Mesenchymal stem cell (in vitro differentiated cells and primary cell): ENCODE data around the gene NSUN4.

ENCODE experiments used
- DNase-seq: peaks from one replicate; pipeline ENCODE4 v3.0.0-alpha.2; 2013
- H2AFZ ChIP-seq: one replicate; pipeline ENCODE4 v1.6.1; 2013; ENCODE audit warnings: low read depth, mild to moderate bottlenecking, control low read depth, inconsistent platforms, low read length, moderate library complexity
- H2AK5ac ChIP-seq: 2 replicates; pipeline ENCODE4 v1.6.1; 2013; ENCODE audit warnings: low read length, moderate library complexity, mild to moderate bottlenecking, inconsistent platforms; ENCODE audit not compliant: severe bottlenecking
- H2BK120ac ChIP-seq: one replicate; pipeline ENCODE4 v1.6.1; 2013; ENCODE audit warnings: low read depth, mild to moderate bottlenecking, inconsistent platforms, low read length, moderate library complexity
- H2BK12ac ChIP-seq, 2 experiments: one replicate each; pipeline ENCODE4 v1.6.1; 2013; ENCODE audit warnings: inconsistent platforms in 2 of 2, low read length in 2 of 2, mild to moderate bottlenecking in 2 of 2, moderate library complexity in 2 of 2, control low read depth in 1 of 2
- H2BK15ac ChIP-seq: one replicate; pipeline ENCODE4 v1.6.1; 2013; ENCODE audit warnings: mild to moderate bottlenecking, low read depth, inconsistent platforms; ENCODE audit not compliant: poor library complexity, severe bottlenecking
- H2BK5ac ChIP-seq: 2 replicates; pipeline ENCODE4 v1.6.1; 2013; ENCODE audit warnings: low read depth, mild to moderate bottlenecking, low read length, control low read depth, inconsistent platforms; ENCODE audit not compliant: poor library complexity, severe bottlenecking
- H3K14ac ChIP-seq, 2 experiments: one replicate each; pipeline ENCODE4 v1.6.1; 2013; ENCODE audit warnings: inconsistent platforms in 2 of 2, low read length in 2 of 2, control low read depth in 1 of 2, mild to moderate bottlenecking in 1 of 2, moderate library complexity in 1 of 2
- H3K18ac ChIP-seq, 2 experiments: one replicate each; pipeline ENCODE4 v1.6.1; 2013; ENCODE audit warnings: inconsistent platforms in 2 of 2, low read length in 2 of 2, control low read depth in 1 of 2, low read depth in 1 of 2, mild to moderate bottlenecking in 1 of 2
- H3K23ac ChIP-seq, 2 experiments: one replicate each; pipeline ENCODE4 v1.6.1; 2013; ENCODE audit warnings: inconsistent platforms in 2 of 2, low read length in 2 of 2, mild to moderate bottlenecking in 2 of 2, moderate library complexity in 2 of 2, control low read depth in 1 of 2
- H3K27ac ChIP-seq: 2 replicates; pipeline ENCODE4 v1.5.1; 2013; ENCODE audit warnings: mild to moderate bottlenecking, moderate library complexity, low read length, control low read depth, inconsistent platforms; ENCODE audit not compliant: poor library complexity, severe bottlenecking
- H3K27me3 ChIP-seq, 2 experiments: 2 replicates each; pipeline versions ENCODE4 v1.6.1 to v1.7.0; 2013; ENCODE audit warnings: low read length in 2 of 2, mild to moderate bottlenecking in 2 of 2, moderate library complexity in 2 of 2, control low read depth in 1 of 2, inconsistent platforms in 1 of 2; ENCODE audit not compliant: control insufficient read depth in 1 of 2, insufficient read depth in 1 of 2
- H3K36me3 ChIP-seq, 2 experiments: 2 replicates each; pipeline versions ENCODE4 v1.6.1 to v1.7.0; 2013; ENCODE audit warnings: low read length in 2 of 2, control low read depth in 1 of 2, inconsistent platforms in 1 of 2, low read depth in 1 of 2, mild to moderate bottlenecking in 1 of 2; ENCODE audit not compliant: insufficient read depth in 2 of 2, control insufficient read depth in 1 of 2
- H3K4ac ChIP-seq, 2 experiments: one replicate each; pipeline ENCODE4 v1.6.1; 2013; ENCODE audit warnings: inconsistent platforms in 2 of 2, low read length in 2 of 2, mild to moderate bottlenecking in 2 of 2, moderate library complexity in 2 of 2, control low read depth in 1 of 2, low read depth in 1 of 2
- H3K4me1 ChIP-seq: 2 replicates; pipeline ENCODE4 v1.6.1; 2013; ENCODE audit warnings: low read depth, low read length, control low read depth; ENCODE audit not compliant: control insufficient read depth, insufficient read depth
- H3K4me2 ChIP-seq: 2 replicates; pipeline ENCODE4 v1.6.1; 2013; ENCODE audit warnings: low read length, mild to moderate bottlenecking, inconsistent platforms; ENCODE audit not compliant: poor library complexity, severe bottlenecking
- H3K4me3 ChIP-seq, 2 experiments: 2 replicates each; pipeline versions ENCODE4 v1.5.1 to v1.7.0; 2013; ENCODE audit warnings: low read length in 2 of 2, mild to moderate bottlenecking in 2 of 2, control low read depth in 1 of 2, low read depth in 1 of 2; ENCODE audit not compliant: insufficient read depth in 1 of 2
- H3K79me1 ChIP-seq: replicated peaks from 2 replicates; pipeline ENCODE4 v1.6.1; 2013; ENCODE audit warnings: mild to moderate bottlenecking, control low read depth, low read length, inconsistent platforms; ENCODE audit not compliant: poor library complexity, severe bottlenecking
- H3K9ac ChIP-seq: 2 replicates; pipeline ENCODE4 v1.7.0; 2013; ENCODE audit warnings: mild to moderate bottlenecking, low read length, moderate library complexity
- H3K9me3 ChIP-seq: 2 replicates; pipeline ENCODE4 v1.7.0; 2013; ENCODE audit warnings: mild to moderate bottlenecking, low read length; ENCODE audit not compliant: control insufficient read depth
- H4K8ac ChIP-seq: one replicate; pipeline ENCODE4 v1.6.1; 2013; ENCODE audit warnings: inconsistent platforms, mild to moderate bottlenecking, low read length, moderate library complexity
- H4K91ac ChIP-seq: one replicate; pipeline ENCODE4 v1.6.1; 2013; ENCODE audit warnings: mild to moderate bottlenecking, low read length, inconsistent platforms
- WGBS: methylation state at CpG from one replicate; pipeline ENCODE4 v1.1.7; 2013; ENCODE audit warnings: mixed read lengths; 5-methylcytosine and 5-hydroxymethylcytosine counted together

Gene NSUN4

DNA sequence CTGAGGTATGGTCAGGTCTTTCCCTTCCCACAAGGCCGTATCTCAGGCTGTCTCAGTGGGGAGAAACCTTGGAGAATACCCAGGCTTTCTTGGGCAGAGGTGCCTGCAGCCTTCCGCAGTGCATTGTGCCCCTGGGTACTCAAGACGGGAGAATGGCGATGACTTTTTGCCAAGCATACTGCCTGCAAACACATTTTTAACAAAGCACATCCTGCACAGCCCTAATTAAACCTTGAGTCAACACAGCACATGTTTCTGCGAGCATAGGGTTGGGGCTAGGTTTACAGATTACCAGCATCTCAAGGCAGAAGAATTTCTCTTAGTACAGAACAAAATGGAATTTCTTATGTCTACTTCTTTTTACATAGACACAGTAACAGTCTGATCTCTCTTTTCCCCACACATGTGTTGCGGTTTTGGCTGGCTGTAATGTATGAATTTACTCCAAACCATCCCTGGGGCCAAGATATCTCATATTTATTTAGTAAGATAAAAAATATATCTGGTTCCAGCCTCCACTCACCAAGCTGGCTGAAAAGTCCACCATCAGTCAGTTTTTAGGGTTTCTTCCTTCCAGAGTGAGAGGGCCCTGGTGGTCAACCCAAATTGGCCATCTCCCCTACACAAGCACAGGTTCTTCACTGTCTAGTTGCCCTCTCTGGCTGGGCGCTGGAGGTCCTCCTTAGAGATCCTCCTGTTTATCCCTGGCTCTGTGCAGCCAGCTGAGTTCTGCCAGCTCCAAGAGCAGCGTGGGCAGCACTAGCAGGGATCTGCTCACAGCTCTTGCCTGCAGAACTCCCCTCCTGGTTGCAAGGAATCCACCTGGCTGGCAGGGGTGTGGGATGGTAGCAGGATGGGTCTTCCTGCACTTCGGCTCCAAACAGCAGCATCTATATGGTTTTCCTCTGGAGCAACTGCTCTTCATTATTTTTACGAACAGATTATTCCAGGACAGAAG is 56.1 kb downstream of the NSUN4 start:
- Histone ChIP-seq H3K4me1 (peaks cover 9% of the 10 kb centered on the region), H3K9ac (no peak overlapping the region), H2BK120ac (no peak overlapping the region), H3K27ac (no peak overlapping the region), H3K23ac (no peak overlapping the region), H3K4me3 (no peak overlapping the region), H3K18ac (no peak overlapping the region), H2AK5ac (no peak overlapping the region), H4K91ac (no peak overlapping the region), H2BK12ac (no peak overlapping the region), H3K14ac (no peak overlapping the region), H3K9me3 (peaks cover 22% of the 10 kb centered on the region), H3K4ac (no peak overlapping the region), H2BK5ac (no peak overlapping the region), H3K4me2 (no peak overlapping the region), H3K79me1 (no peaks in the 10 kb centered on the region), H2BK15ac (no peak overlapping the region), H4K8ac (no peak overlapping the region), H3K36me3 (no peaks in the 10 kb centered on the region), H2AFZ (no peak overlapping the region), H3K27me3 (peaks cover 49 to 54% of the 10 kb centered on the region in 2 experiments)
- no peak for DNase-seq
- 76% methylated on average over 9 of the region's 10 CpGs for WGBS

DNA sequence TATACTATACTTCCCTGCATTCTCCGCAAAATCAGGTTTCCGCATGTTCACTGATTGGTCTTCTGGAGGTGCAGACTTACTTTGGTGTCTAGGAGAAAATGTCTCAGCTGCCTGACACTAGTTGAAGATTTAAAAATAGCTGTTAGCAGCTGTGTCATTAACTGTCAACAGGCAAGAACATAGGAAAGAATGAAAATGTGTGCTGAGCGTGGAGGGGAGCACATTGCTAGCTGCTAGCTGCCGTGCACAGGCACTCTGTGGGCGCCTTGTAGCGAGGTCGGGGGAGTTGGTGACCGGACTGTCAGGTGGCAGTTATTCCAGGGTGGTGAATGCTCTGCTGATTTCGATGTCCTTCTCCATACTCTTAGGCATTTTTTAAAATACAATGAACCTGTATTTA is 58.7 kb downstream of the NSUN4 start:
- H3K23ac ChIP-seq, result no peak overlapping the region
- no peak overlapping the region for H2BK5ac ChIP-seq
- H3K14ac ChIP-seq, result no peak overlapping the region
- no peak overlapping the region for H2AFZ ChIP-seq
- H2BK15ac ChIP-seq, result no peak overlapping the region
- no peak overlapping the region for H4K91ac ChIP-seq
- H3K27me3 ChIP-seq, result peaks cover 40 to 48% of the 10 kb centered on the region in 2 experiments
- no peak overlapping the region for H3K4me3 ChIP-seq
- 92% methylated on average over 8 of the region's 9 CpGs for WGBS
- H3K4me1 ChIP-seq, result peaks cover 9% of the 10 kb centered on the region
- H3K9me3 ChIP-seq, result peaks cover 4% of the 10 kb centered on the region
- no peak overlapping the region for H3K4ac ChIP-seq
- H3K18ac ChIP-seq, result no peak overlapping the region
- H3K79me1 ChIP-seq, result no peaks in the 10 kb centered on the region
- H2BK120ac ChIP-seq, result no peak overlapping the region
- H2BK12ac ChIP-seq, result no peak overlapping the region
- H3K9ac ChIP-seq, result no peak overlapping the region
- no peak overlapping the region for H3K4me2 ChIP-seq
- H3K27ac ChIP-seq, result no peak overlapping the region
- H2AK5ac ChIP-seq, result no peak overlapping the region
- H3K36me3 ChIP-seq, result no peaks in the 10 kb centered on the region
- DNase-seq, result no peak
- H4K8ac ChIP-seq, result no peak overlapping the region

DNA sequence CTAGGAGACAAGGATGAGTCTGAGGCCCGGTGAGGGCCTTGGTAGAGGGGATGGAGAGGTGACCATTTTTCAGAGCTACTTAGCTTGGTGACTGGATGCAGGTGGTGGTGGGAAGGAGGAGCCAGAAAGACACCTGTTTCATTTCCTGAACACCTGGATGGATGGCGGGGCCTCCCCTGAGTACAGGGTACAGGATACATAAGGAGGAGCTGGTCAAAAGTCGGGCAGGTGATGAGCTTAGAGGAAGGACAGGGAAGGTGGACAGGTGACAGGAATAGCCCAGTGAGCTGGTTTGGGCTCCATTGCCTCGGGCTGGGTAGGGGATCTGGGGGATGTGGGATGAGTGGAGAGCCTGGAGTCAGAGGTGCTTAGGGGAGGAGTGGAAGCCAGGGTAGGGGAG is 59.8 kb downstream of the NSUN4 start:
- no peaks in the 10 kb centered on the region for H3K79me1 ChIP-seq
- H4K91ac ChIP-seq, result no peak overlapping the region
- no peak overlapping the region for H4K8ac ChIP-seq
- H2AK5ac ChIP-seq, result no peak overlapping the region
- no peak overlapping the region for H3K4me3 ChIP-seq
- H3K14ac ChIP-seq, result no peak overlapping the region
- no peak overlapping the region for H3K4me2 ChIP-seq
- H2BK5ac ChIP-seq, result no peak overlapping the region
- no peak overlapping the region for H3K18ac ChIP-seq
- H3K27me3 ChIP-seq, result peaks cover 29 to 44% of the 10 kb centered on the region in 2 experiments
- H2BK12ac ChIP-seq, result no peak overlapping the region
- no peak overlapping the region for H2AFZ ChIP-seq
- no peak overlapping the region for H2BK15ac ChIP-seq
- no peak overlapping the region for H3K4ac ChIP-seq
- DNase-seq, result no peak
- no peak overlapping the region for H3K23ac ChIP-seq
- H3K4me1 ChIP-seq, result peaks cover 5% of the 10 kb centered on the region
- H3K27ac ChIP-seq, result no peak overlapping the region
- 69% methylated on average over 4 of the region's 4 CpGs for WGBS
- no peaks in the 10 kb centered on the region for H3K36me3 ChIP-seq
- no peaks in the 10 kb centered on the region for H3K9me3 ChIP-seq
- H2BK120ac ChIP-seq, result no peak overlapping the region
- no peak overlapping the region for H3K9ac ChIP-seq

DNA sequence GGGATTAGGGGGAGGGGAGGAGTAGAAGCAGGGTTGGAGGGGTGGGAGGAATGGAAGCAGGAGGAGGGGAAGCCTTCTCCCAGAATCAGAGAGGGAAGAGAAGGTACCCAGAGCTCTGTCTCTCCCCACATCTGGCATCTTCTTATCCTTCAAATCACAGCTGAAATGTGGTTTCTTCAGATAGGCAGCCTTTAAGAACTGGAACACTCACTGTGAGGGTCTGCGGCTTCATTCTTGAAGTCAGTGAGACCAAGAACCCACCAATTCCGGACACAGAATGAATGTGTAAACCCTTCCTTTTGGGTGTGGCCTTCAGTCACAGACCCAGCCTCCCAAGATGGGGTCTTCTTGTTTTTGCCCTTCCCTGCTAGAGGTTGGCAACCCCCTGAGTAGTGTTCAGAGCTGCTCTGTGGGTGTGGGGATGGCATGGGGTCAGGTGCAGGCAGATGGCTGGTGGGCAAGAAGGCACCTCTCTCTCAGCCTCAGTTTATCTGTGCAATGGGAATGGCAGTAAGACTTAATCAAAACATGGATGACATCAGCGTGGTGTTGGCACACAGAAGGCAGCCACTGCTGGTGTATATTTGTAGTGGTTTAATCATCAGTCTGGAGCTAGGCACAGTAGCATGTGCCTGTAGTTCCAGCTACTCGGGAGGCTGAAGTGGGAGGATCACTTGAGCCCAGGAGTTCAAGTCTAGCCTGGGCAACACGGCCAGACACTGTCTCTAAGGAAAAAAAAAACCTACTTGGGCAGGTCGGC is 60.7 kb downstream of the NSUN4 start:
- Histone ChIP-seq H3K27me3 (peaks cover 25 to 35% of the 10 kb centered on the region in 2 experiments), H3K4me3 (no peak overlapping the region), H3K27ac (no peak overlapping the region), H3K14ac (no peak overlapping the region), H2AFZ (no peak overlapping the region), H3K36me3 (no peaks in the 10 kb centered on the region), H3K4me2 (no peak overlapping the region), H3K18ac (no peak overlapping the region), H4K91ac (no peak overlapping the region), H3K79me1 (no peaks in the 10 kb centered on the region), H2BK15ac (no peak overlapping the region), H2BK5ac (no peak overlapping the region), H2BK12ac (no peak overlapping the region), H3K23ac (no peak overlapping the region), H4K8ac (no peak overlapping the region), H3K9ac (no peak overlapping the region), H2AK5ac (no peak overlapping the region), H3K4me1 (peaks cover 9% of the 10 kb centered on the region), H2BK120ac (no peak overlapping the region), H3K9me3 (no peaks in the 10 kb centered on the region), H3K4ac (no peak overlapping the region)
- no peak for DNase-seq
- WGBS, result 84% methylated on average over 6 of the region's 6 CpGs
